ENCODE results near the gene JARID2.

DNA sequence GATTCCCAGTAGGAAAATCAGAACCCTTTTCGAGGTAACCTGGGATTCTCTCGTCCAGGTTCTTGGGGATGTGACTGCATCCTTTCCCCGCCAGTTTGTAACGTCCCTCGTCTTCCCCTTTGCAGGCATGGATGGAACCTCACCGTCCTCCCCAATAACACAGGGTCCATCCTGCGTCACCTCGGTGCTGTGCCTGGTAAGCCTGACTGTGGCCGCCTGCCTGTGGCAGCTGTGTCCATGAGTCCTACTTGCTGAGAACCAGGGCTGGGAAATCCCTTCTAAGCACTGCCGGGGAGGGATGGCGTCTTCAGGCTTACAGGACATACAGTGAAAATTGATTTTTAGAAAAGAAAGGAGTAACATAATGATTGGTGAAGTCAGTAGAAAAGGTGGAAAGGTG is 261.4 kb downstream of the JARID2 start:
- TF ChIP-seq, protein P1, sequence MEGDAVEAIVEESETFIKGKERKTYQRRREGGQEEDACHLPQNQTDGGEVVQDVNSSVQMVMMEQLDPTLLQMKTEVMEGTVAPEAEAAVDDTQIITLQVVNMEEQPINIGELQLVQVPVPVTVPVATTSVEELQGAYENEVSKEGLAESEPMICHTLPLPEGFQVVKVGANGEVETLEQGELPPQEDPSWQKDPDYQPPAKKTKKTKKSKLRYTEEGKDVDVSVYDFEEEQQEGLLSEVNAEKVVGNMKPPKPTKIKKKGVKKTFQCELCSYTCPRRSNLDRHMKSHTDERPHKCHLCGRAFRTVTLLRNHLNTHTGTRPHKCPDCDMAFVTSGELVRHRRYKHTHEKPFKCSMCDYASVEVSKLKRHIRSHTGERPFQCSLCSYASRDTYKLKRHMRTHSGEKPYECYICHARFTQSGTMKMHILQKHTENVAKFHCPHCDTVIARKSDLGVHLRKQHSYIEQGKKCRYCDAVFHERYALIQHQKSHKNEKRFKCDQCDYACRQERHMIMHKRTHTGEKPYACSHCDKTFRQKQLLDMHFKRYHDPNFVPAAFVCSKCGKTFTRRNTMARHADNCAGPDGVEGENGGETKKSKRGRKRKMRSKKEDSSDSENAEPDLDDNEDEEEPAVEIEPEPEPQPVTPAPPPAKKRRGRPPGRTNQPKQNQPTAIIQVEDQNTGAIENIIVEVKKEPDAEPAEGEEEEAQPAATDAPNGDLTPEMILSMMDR (IDR thresholded peaks at IDR 0.05), result no peak
- TF ChIP-seq EP300 (IDR thresholded peaks at IDR 0.05) (no peak), POLR2A (IDR thresholded peaks at IDR 0.05) (no peak)

Data from suprapubic skin (tissue), 3 donors.